Placental epithelial cell (primary cell): ENCODE measurements around the gene PERCC1. TPM values are rescaled to one million over a fixed set of nuclear protein-coding genes. Genes with fewer than 3 reads are reported as not detected.

Experiments
- total RNA-seq: library from RNA; depleted of rRNA; stranded (reverse); fragments of >200 nt; gene quantifications from 2 replicates; pipeline ENCODE4 v1.2.3, GENCODE V29; 2012

PERCC1 gene
- total RNA-seq: not detected in 2 replicates

DNA sequence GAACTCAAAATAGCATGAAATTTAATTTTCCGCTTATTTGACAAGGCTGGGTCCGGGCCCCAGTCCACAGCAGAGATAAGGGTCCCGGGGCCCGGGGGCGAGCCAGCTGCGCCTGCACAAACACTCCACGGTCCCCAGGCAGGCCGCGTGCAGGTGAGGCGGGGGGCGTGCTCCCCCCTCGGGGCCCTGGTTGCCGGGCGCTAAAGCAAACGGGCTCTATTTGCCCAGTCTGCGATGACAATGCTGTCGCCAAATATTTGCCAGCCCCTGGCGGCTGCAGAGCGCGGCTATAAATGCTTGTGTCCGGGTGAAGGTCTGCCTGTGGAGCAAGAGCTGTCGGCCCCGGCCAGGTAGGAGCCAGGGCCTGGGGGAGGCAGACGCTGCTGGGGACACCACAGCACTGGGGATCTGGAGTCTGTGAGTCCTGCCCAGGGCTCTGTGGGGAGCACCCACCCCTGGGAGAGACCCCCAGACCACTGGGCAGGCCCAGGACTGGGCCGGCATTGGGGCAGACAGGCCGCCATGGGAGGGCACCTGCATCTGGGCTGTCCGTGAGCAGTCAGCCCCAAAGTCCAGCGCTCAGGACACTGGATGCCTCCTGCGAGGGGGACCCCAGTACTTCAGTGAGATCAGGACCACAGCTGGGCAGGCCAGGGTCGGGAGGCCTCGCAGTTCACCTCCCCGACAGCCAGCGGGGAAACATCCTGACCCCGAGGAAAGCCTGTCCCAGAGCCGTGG, at the start of gene PERCC1:
Gene PERCC1 (plus strand): TSS at position 320 of the 738 bp plus-strand sequence. CDS start 1,516 bp downstream, outside the sequence.

DNA sequence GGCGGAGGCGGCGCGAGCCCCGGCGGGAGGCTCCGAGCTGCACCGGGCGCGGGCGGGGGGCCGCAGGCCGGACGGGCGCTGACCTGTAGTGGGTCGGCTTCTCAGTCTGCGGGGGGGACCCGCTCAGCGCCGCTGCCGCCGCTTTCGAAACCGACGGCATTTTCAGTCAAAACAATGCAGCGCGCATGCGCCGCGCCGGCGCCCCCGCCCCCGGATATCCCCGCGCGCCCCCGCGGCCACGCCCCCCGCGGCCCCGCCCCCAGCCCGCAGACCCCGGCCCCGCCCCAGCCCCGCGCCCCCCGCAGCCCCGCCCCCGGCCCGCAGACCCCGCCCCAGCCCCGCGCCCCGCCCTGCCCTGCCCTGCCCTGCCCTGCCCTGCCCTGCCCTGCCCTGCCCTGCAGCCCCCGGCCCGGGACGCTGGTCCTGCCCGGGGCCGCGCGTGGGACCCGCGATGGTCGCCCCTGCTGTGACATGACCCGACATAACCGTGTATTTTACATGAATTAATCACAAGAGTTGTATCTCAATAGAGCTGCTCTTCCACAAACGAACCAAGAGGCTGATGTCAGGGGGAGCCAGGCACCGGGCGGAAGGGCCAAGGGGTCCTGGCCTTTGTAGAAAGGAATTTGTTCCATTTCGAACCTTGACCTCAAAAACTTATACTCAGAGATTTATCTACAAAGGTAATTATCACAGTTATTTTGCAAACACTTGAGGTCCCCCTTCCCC, 16.2 kb upstream of the PERCC1 start, which contains the start of gene UNKL:
Gene UNKL (minus strand): TSS at position 173 of the 729 bp plus-strand sequence. CDS start 13 bp downstream, at position 160.

DNA sequence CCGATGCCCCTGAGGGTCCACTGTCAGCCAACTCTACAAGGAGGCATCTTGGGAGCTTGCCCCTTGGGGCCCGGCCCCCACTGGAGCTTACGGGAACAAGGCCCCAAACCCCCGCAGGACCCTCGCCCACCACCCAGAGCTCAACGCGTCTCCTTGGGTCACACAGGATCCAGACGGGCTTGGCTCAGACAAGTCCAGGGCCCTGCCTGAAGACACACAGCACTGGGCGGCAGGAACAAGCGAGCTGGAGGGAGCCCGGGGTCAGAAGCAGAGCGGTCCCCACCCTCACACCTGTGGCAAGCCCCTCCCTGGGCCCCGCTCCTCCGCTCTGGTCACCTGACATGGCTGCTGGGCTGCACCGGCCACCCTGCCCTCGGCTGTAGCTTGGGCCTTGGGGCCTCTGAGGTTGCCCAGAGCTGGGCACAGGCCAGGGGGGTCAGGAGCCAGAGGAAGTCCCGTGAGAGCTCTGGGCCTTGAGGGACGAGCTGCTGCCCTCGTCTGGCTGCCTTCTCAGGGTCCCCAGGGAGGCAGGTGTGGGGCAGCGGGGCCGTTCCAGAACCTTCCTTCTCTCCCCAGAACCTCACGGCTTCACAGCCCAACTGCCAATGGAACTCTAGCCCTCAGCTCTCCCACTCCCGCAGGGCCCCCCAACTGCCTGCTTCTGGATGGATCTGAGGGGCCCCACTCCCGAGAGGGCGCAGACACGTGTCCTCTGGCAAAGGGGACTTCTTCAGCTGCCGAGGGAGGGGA, 13.3 kb downstream of the PERCC1 start, which contains the start of gene CCDC154:
Gene CCDC154 (minus strand): TSS at position 577 of the 750 bp plus-strand sequence. CDS start 234 bp downstream, at position 343.

DNA sequence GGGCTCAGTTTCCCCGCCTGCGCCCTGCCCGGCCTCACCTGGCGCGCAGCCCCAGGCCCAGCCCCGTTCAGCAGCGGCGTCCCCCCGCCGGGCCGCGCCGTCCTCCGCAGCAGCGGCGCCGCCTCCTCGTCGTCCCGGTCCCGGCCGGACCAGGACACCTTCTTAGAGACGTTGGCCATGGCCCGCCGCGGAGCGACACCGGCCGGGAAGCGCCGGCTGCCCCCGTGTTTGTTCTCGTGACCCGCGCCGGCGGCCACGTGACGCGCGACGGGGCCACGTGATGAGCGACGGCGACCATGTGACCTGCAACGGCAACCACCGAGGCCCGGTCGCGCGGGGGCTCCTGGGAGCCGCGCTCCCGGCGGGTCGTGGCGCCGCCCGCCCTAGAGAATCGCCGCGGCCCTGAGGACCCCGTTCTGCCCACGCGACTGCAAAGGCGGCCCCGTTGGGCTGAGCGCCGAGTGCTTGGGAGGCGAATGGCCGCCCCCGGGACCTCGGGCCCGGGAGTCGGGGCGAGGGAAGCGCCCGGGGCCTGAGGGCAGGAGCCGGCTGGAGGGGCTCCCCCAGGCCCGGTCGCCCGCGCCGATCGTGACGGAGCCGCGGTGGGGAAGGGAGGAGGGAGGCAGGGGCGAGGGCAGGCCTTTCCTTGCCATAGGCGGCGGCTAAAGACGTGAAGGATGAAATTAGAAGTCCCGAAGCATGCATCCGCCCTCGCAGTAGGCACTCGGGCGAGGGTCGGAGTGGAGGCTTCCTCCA, 44.1 kb downstream of the PERCC1 start, which contains the start of gene CLCN7:
Gene CLCN7 (minus strand): TSS at position 233 of the 756 bp plus-strand sequence. CDS start 54 bp downstream, at position 179.

Other genes starting within 250 kb of the PERCC1 start
- not detected in 2 replicates for gene TPSG1, start 205.8 kb upstream of the PERCC1 start, total RNA-seq
- not detected in 2 replicates for gene TPSB2, start 200.9 kb upstream of the PERCC1 start, total RNA-seq
- not detected in 2 replicates for gene TPSAB1, start 190.4 kb upstream of the PERCC1 start, total RNA-seq
- gene TPSD1, start 175.0 kb upstream of the PERCC1 start, total RNA-seq: not detected in 2 replicates
- gene UBE2I, start 121.4 kb upstream of the PERCC1 start, total RNA-seq: 46.3 and 51.9 TPM in 2 replicates
- 0.54 TPM in 1 of 2 replicates, not detected in the other for gene BAIAP3, start 97.4 kb upstream of the PERCC1 start, total RNA-seq
- 41.2 and 84.2 TPM in 2 replicates for gene TSR3, start 79.2 kb upstream of the PERCC1 start, total RNA-seq
- gene GNPTG, start 79.1 kb upstream of the PERCC1 start, total RNA-seq: 30.8 and 53.4 TPM in 2 replicates
- gene UNKL, start 16.4 kb upstream of the PERCC1 start, total RNA-seq: 7.0 and 7.5 TPM in 2 replicates
- gene UQCC4, start 10.3 kb upstream of the PERCC1 start, total RNA-seq: 12.4 and 15.3 TPM in 2 replicates
- gene CCDC154, start 13.5 kb downstream of the PERCC1 start, total RNA-seq: 0.33 and 0.39 TPM in 2 replicates
- gene CLCN7, start 44.0 kb downstream of the PERCC1 start, total RNA-seq: 47.3 and 78.1 TPM in 2 replicates
- gene PTX4, start 57.9 kb downstream of the PERCC1 start, total RNA-seq: not detected in 2 replicates
- 15.3 and 18.9 TPM in 2 replicates for gene TELO2, start 62.3 kb downstream of the PERCC1 start, total RNA-seq
- gene TMEM204, start 102.6 kb downstream of the PERCC1 start, total RNA-seq: under 0.01 TPM in 1 of 2 replicates, not detected in the other
- gene IFT140, start 181.0 kb downstream of the PERCC1 start, total RNA-seq: 38.5 and 45.2 TPM in 2 replicates
- gene CRAMP1, start 181.3 kb downstream of the PERCC1 start, total RNA-seq: 17.2 and 20.8 TPM in 2 replicates
- gene JPT2, start 247.2 kb downstream of the PERCC1 start, total RNA-seq: 56.9 and 98.6 TPM in 2 replicates